ENCODE data around the gene SLC30A10. TPM values are rescaled to one million over a fixed set of nuclear protein-coding genes. Genes with fewer than 3 reads are reported as not detected.

The SLC30A10 gene
- total and polyA plus RNA-seq, 2 of the 13 experiments (the other 11 are each of a cell fraction or from before 2014, with no cell fraction given), result 20.9 to 30.2 TPM

GRCh38 chr1:219926363-219926998, 1.9 kb downstream of the SLC30A10 start (continued):
- 0 out of 2 replicates have a peak, but pooled peaks have one; percentile 39 for TF ChIP-seq ZBTB25 (CRISPR knock-in tag; IDR thresholded peaks at IDR 0.05)
- TF ChIP-seq ZNF160 (CRISPR knock-in tag; IDR thresholded peaks at IDR 0.05), result no peak
- no peak; the same call in 1 of the 2 replicates for TF ChIP-seq ARNTL (CRISPR knock-in tag; IDR thresholded peaks at IDR 0.05)
- peak; percentile 88 for TF ChIP-seq SMAD3 (CRISPR knock-in tag; IDR thresholded peaks at IDR 0.05)
- peak; percentile 59 for TF ChIP-seq HNF1A (IDR thresholded peaks at IDR 0.05; ENCODE audit: low read depth)
- peak; percentile 44; the same call in 1 of the 2 replicates for TF ChIP-seq HNF1A (CRISPR knock-in tag; IDR thresholded peaks at IDR 0.05; ENCODE audit: borderline replicate concordance)
- peak; percentile 27; the same call in 1 of the 2 replicates for TF ChIP-seq ZNF749 (CRISPR knock-in tag; IDR thresholded peaks at IDR 0.05; ENCODE audit: borderline replicate concordance)
- TF ChIP-seq NFE2L2 (IDR thresholded peaks at IDR 0.05; ENCODE audit: low read length), result no peak
- 0 out of 2 replicates have a peak, but pooled peaks have one; percentile 12 for TF ChIP-seq USF2 (IDR thresholded peaks at IDR 0.05; ENCODE audit: low read depth, low read length)
- TF ChIP-seq USF2 (CRISPR knock-in tag; IDR thresholded peaks at IDR 0.05; ENCODE audit: borderline replicate concordance), result peak; percentile 42; the same call in 1 of the 2 replicates
- TF ChIP-seq ZNF205 (CRISPR knock-in tag; IDR thresholded peaks at IDR 0.05), result no peak
- TF ChIP-seq FOXP4 (CRISPR knock-in tag; IDR thresholded peaks at IDR 0.05), result peak; percentile 82
- TF ChIP-seq SMC3 (IDR thresholded peaks at IDR 0.05; ENCODE audit: low read length), result peak; percentile 27; the same call in 1 of the 2 replicates
- TF ChIP-seq EP300 (IDR thresholded peaks at IDR 0.05; ENCODE audit: low read depth in 2 of 2, low read length in 2 of 2), result peak in 1 of 2 experiments; percentile 72; a peak in 2 of 4 replicates
- no peak for TF ChIP-seq EP300 (CRISPR knock-in tag; IDR thresholded peaks at IDR 0.05; ENCODE audit: borderline replicate concordance)
- no peak for TF ChIP-seq ZNF367 (CRISPR knock-in tag; IDR thresholded peaks at IDR 0.05; ENCODE audit: borderline replicate concordance)
- peak; percentile 43; the same call in 1 of the 2 replicates for TF ChIP-seq ZBTB37 (CRISPR knock-in tag; IDR thresholded peaks at IDR 0.05)
- peak; percentile 55 for TF ChIP-seq DMAP1 (CRISPR knock-in tag; IDR thresholded peaks at IDR 0.05)
- peak; percentile 68; the same call in 1 of the 2 replicates for TF ChIP-seq HDAC1 (CRISPR knock-in tag; IDR thresholded peaks at IDR 0.05)
